PFSK-1 (cell line): Measurements from ENCODE around the gene THBD.

Experiments used
- FOXP2 ChIP-seq: optimal IDR thresholded peaks from 2 replicates; pipeline ENCODE3; 2011; ENCODE audit warnings: borderline replicate concordance, control low read depth, inconsistent platforms; ENCODE audit not compliant: insufficient read depth; ENCODE audit errors: extremely low read length, extremely low read depth
- POLR2AphosphoS5 ChIP-seq: IDR thresholded peaks from 2 replicates; pipeline ENCODE4 v1.6.1; 2012; ENCODE audit warnings: low read depth, mild to moderate bottlenecking, control low read depth, low read length, moderate library complexity
- REST ChIP-seq, 2 experiments: IDR thresholded peaks; 2 replicates each; pipeline versions ENCODE4 v1.6.1 to v1.8.0; 2011 to 2012; ENCODE audit warnings: low read depth in 2 of 2, low read length in 2 of 2, control low read depth in 1 of 2, inconsistent platforms in 1 of 2, mild to moderate bottlenecking in 1 of 2, moderate library complexity in 1 of 2; ENCODE audit not compliant: insufficient read depth in 1 of 2
- SIN3A ChIP-seq: IDR thresholded peaks from 2 replicates; pipeline ENCODE4 v1.6.1; 2012; ENCODE audit warnings: mild to moderate bottlenecking, low read length, moderate library complexity, borderline replicate concordance; ENCODE audit not compliant: insufficient read depth
- TAF1 ChIP-seq: IDR thresholded peaks from 2 replicates; pipeline ENCODE4 v1.6.1; 2012; ENCODE audit warnings: low read length, control low read depth, borderline replicate concordance; ENCODE audit not compliant: insufficient read depth

THBD gene

DNA sequence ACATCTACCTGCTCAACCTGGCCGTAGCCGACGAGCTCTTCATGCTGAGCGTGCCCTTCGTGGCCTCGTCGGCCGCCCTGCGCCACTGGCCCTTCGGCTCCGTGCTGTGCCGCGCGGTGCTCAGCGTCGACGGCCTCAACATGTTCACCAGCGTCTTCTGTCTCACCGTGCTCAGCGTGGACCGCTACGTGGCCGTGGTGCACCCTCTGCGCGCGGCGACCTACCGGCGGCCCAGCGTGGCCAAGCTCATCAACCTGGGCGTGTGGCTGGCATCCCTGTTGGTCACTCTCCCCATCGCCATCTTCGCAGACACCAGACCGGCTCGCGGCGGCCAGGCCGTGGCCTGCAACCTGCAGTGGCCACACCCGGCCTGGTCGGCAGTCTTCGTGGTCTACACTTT is 13.7 kb downstream of the THBD start:
- TF ChIP-seq FOXP2 (no peak), REST (IDR thresholded peaks at IDR 0.05; ENCODE audit: insufficient read depth in 1 of 2, low read depth in 2 of 2, low read length in 2 of 2) (no peak), POLR2AphosphoS5 (no peak), TAF1 (no peak), SIN3A (no peak)

DNA sequence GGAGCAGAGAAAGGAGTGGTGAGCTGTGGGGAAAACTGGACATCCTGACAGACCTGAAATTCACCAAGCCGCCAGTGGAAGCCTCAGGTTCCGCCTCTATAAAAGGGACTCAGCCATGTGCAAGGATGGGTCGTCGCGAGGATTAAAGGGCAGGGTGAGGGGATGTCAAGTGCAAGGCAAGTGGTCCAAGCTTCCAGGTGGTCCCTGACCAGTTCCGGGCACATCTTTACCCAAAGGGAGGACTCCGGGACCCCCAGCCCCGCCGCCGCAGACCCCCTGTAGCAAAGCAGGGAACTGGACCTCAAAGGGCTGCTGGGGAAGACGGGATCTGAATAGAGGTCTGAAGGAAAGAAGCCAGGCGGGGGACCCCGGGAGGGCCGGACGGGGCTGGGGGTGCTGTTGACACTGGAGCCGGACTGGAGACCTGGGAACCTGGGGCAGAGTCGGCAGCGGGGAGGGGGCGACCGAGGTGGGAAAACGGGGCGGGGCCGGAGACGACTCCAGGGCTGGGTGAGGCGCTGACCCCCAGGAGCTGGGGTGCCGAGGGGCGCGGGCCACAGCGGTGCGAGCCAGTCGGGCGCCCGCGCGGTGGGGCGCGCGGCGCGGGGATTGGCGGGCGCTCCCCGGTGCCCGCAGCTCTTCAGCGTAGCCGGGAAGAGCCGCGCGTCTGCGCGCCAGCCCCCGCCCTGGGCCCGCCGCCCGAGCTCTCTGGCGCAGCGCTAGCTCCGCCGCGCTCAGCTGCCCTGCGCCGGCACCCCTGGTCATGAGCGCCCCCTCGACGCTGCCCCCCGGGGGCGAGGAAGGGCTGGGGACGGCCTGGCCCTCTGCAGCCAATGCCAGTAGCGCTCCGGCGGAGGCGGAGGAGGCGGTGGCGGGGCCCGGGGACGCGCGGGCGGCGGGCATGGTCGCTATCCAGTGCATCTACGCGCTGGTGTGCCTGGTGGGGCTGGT is 14.5 kb downstream of the THBD start, which contains the start of gene SSTR4:
Gene SSTR4 (plus strand): TSS at position 592 of the 951 bp plus-strand sequence. CDS start 172 bp downstream, at position 764.
- no peak for TF ChIP-seq TAF1
- no peak for TF ChIP-seq SIN3A

DNA sequence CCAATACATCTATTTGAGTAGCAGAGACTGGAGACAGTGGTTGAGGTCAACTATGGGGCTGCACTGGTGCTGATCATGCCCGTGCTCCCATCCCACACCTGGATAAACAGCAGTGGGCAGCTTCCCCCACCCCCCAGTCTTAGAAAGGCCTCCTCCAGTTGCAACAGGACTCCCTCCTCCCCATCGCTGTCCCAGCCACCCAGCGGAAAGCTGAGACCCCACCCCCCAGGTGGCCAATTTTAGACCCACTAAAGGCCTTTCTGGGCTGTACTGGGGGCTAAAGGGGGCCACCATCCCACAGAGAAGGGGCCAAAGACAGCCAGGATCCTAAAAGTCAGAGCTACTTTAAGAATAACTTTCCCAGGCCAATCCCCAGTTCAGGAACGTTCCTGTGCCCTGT is 15.6 kb downstream of the THBD start:
- TF ChIP-seq REST (IDR thresholded peaks at IDR 0.05; ENCODE audit: insufficient read depth in 1 of 2, low read depth in 2 of 2, low read length in 2 of 2) (no peak), FOXP2 (no peak), TAF1 (no peak)

DNA sequence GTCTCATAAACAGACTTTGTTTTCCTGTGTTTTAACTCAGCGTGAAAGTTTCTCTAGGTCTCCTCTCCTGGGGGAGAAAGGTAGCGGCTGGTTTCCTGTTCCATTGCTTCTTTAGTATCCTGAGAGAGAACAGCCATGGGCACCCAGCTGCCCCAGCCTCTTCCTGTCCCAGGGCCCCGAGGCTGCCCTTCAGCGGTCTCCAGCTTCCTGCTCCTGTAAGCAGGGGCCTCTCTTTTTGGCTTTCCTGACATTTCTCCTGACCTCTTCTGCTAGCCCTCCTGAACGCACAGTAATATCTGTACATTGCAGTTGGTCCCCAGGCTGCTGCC is 16.8 kb downstream of the THBD start:
- TF ChIP-seq SIN3A, result no peak
- TF ChIP-seq TAF1, result no peak
- TF ChIP-seq POLR2AphosphoS5, result no peak
- TF ChIP-seq FOXP2, result no peak
- no peak for TF ChIP-seq REST (IDR thresholded peaks at IDR 0.05; ENCODE audit: insufficient read depth in 1 of 2, low read depth in 2 of 2, low read length in 2 of 2)

DNA sequence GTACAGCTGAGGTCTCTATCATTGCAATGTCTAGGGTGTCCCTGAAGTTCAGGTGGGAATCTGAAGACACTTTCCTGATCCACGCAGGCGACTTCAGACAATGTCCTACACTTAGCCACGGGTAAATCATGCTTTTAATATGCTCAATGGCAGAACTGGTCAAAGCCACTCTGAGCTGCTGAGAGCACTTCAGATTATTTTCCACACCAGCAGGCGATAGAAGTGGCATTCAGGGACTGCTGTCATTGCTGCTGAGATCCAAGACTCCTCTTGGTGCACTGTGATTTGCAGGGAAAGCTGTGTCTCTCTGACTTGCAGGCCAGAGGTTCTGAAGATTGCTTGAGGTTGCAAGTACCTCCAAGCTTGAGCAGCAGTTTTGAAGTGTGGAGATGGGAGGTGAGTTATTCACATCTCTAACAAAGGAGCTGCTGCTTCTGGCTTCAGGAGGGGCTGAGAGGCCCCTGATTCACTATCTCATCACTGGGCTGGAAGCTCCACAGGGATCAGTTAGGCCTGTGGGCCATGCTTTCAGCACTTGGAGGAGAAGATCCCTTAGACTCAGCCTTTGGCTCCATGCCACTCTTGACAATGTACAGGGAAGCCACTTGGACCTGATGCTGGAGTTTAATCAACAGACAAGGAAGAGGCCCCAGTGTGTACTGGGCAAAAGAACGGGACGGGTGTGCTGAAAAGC is 17.3 kb downstream of the THBD start:
- TF ChIP-seq FOXP2 (no peak), SIN3A (no peak), REST (IDR thresholded peaks at IDR 0.05; ENCODE audit: insufficient read depth in 1 of 2, low read depth in 2 of 2, low read length in 2 of 2) (no peak), POLR2AphosphoS5 (no peak), TAF1 (no peak)
